T-helper 17 cell (primary cell): ENCODE data around the gene APP. TPM values are rescaled to one million over a fixed set of nuclear protein-coding genes. Genes with fewer than 3 reads are reported as not detected.

Experiments used
- ATAC-seq: fragments of 150-1000 bp; cut with Tn5 transposase; 2 replicates; pipeline ENCODE4 v1.10.0; 2021; ENCODE audit warnings: mild to moderate bottlenecking, moderate library complexity
- DNase-seq, 3 donors: peaks; one replicate each; pipeline versions ENCODE4 v3.0.0 to v3.0.0-alpha.2; 2020 to 2021
- H3K9me3 ChIP-seq: one replicate; pipeline ENCODE4 v1.7.0; 2013; ENCODE audit warnings: low read length, mild to moderate bottlenecking; ENCODE audit not compliant: control insufficient read depth, poor library complexity, severe bottlenecking
- H3K27ac Mint-ChIP-seq: one replicate; pipeline ENCODE4 v1.8.0; 2022; ENCODE audit warnings: mild to moderate bottlenecking, moderate library complexity, mixed read lengths
- H3K27me3 Mint-ChIP-seq: one replicate; pipeline ENCODE4 v1.8.0; 2022; ENCODE audit warnings: mixed read lengths
- H3K36me3 Mint-ChIP-seq: one replicate; pipeline ENCODE4 v1.8.0; 2022; ENCODE audit warnings: low read depth, mixed read lengths
- H3K4me1 Mint-ChIP-seq: one replicate; pipeline ENCODE4 v1.8.0; 2022; ENCODE audit warnings: mild to moderate bottlenecking, mixed read lengths
- H3K4me3 Mint-ChIP-seq: one replicate; pipeline ENCODE4 v1.8.0; 2022; ENCODE audit warnings: mild to moderate bottlenecking, moderate library complexity, mixed read lengths
- total RNA-seq, 4 donors: library from RNA in 2 of 4; stranded (reverse) in 2 of 4; gene quantifications; one replicate each; pipeline ENCODE4 v1.2.3 and lab custom pipeline; 2022 to 2026

APP gene
- total RNA-seq (10 to 100 TPM; 42.0 to 87.9 TPM), total RNA-seq (lab: John Stamatoyannopoulos, UW) (39.0 to 40.8 reads per million in 2 donors)

- Mint-ChIP-seq H3K4me3 (peak within 1 kb of the TSS; percentile 97), H3K27ac (peak within 1 kb of the TSS; percentile 82), H3K36me3 (no peaks in the 10 kb centered on the region), H3K4me1 (peaks cover 14% of the 10 kb centered on the region), H3K27me3 (peaks cover 11% of the 10 kb centered on the region)
- ATAC-seq (peak; percentile 91), DNase-seq (peak; percentile 76 to 94 (median 82))
- no peaks in the 10 kb centered on the region for H3K9me3 ChIP-seq
Measured at GRCh38 chr21:26170471-26171257, at the start of gene APP. Gene APP, minus strand, starts transcription at chr21:26170770. Its CDS starts 150 bp downstream, at chr21:26170620.

GRCh38 chr21:26212220-26212619 lies 41.6 kb upstream of the APP start:
- no peak overlapping the region for H3K4me3 Mint-ChIP-seq
- no peaks in the 10 kb centered on the region for H3K4me1 Mint-ChIP-seq
- DNase-seq (no peak), ATAC-seq (no peak)
- H3K36me3 Mint-ChIP-seq, result no peaks in the 10 kb centered on the region
- peaks cover 17% of the 10 kb centered on the region for H3K27me3 Mint-ChIP-seq
- H3K27ac Mint-ChIP-seq, result no peak overlapping the region
- H3K9me3 ChIP-seq, result no peaks in the 10 kb centered on the region

- ATAC-seq (no peak), DNase-seq (no peak)
- Mint-ChIP-seq H3K27ac (no peak overlapping the region), H3K4me3 (no peak overlapping the region), H3K4me1 (no peaks in the 10 kb centered on the region), H3K27me3 (peaks cover 17% of the 10 kb centered on the region), H3K36me3 (no peaks in the 10 kb centered on the region)
- H3K9me3 ChIP-seq, result no peaks in the 10 kb centered on the region
Measured at GRCh38 chr21:26210614-26211013, 40.0 kb upstream of the APP start.

- Mint-ChIP-seq H3K4me3 (no peak overlapping the region), H3K4me1 (no peaks in the 10 kb centered on the region), H3K27me3 (peaks cover 19% of the 10 kb centered on the region), H3K36me3 (no peaks in the 10 kb centered on the region), H3K27ac (no peak overlapping the region)
- DNase-seq, result no peak
- no peaks in the 10 kb centered on the region for H3K9me3 ChIP-seq
- ATAC-seq, result no peak
Measured at GRCh38 chr21:26207021-26207420, 36.5 kb upstream of the APP start.

GRCh38 chr21:26199456-26199855 lies 28.9 kb upstream of the APP start:
- no peaks in the 10 kb centered on the region for H3K4me1 Mint-ChIP-seq
- ATAC-seq (no peak), DNase-seq (no peak)
- no peaks in the 10 kb centered on the region for H3K36me3 Mint-ChIP-seq
- H3K9me3 ChIP-seq, result no peaks in the 10 kb centered on the region
- H3K27me3 Mint-ChIP-seq, result peaks cover 12% of the 10 kb centered on the region
- H3K27ac Mint-ChIP-seq, result no peak overlapping the region
- no peak overlapping the region for H3K4me3 Mint-ChIP-seq

GRCh38 chr21:26195708-26196107 lies 25.1 kb upstream of the APP start:
- H3K36me3 Mint-ChIP-seq, result no peaks in the 10 kb centered on the region
- no peak for ATAC-seq
- H3K27me3 Mint-ChIP-seq, result peaks cover 6% of the 10 kb centered on the region
- DNase-seq, result no peak
- H3K4me1 Mint-ChIP-seq, result no peaks in the 10 kb centered on the region
- H3K4me3 Mint-ChIP-seq, result no peak overlapping the region
- no peak overlapping the region for H3K27ac Mint-ChIP-seq
- H3K9me3 ChIP-seq, result no peaks in the 10 kb centered on the region

- H3K27me3 Mint-ChIP-seq, result peaks cover 6% of the 10 kb centered on the region
- ATAC-seq, result no peak
- no peak overlapping the region for H3K27ac Mint-ChIP-seq
Measured at GRCh38 chr21:26194811-26195251, 24.3 kb upstream of the APP start.

GRCh38 chr21:26194326-26194725 lies 23.8 kb upstream of the APP start:
- H3K4me3 Mint-ChIP-seq, result no peak overlapping the region
- DNase-seq, result no peak
- H3K27ac Mint-ChIP-seq, result no peak overlapping the region
- H3K9me3 ChIP-seq, result no peaks in the 10 kb centered on the region
- H3K27me3 Mint-ChIP-seq, result peaks cover 6% of the 10 kb centered on the region
- no peaks in the 10 kb centered on the region for H3K36me3 Mint-ChIP-seq
- no peaks in the 10 kb centered on the region for H3K4me1 Mint-ChIP-seq
- ATAC-seq, result no peak

More at GRCh38 chr21:26194811-26195251, 24.3 kb upstream of the APP start:
- DNase-seq, result no peak
- no peak overlapping the region for H3K4me3 Mint-ChIP-seq
- H3K36me3 Mint-ChIP-seq, result no peaks in the 10 kb centered on the region
- no peaks in the 10 kb centered on the region for H3K4me1 Mint-ChIP-seq
- no peaks in the 10 kb centered on the region for H3K9me3 ChIP-seq

GRCh38 chr21:26191609-26192008 lies 21.0 kb upstream of the APP start:
- no peak overlapping the region for H3K4me3 Mint-ChIP-seq
- H3K9me3 ChIP-seq, result no peaks in the 10 kb centered on the region
- no peak overlapping the region for H3K27ac Mint-ChIP-seq
- no peaks in the 10 kb centered on the region for H3K36me3 Mint-ChIP-seq
- no peak for DNase-seq
- ATAC-seq, result no peak
- H3K4me1 Mint-ChIP-seq, result no peaks in the 10 kb centered on the region
- no peaks in the 10 kb centered on the region for H3K27me3 Mint-ChIP-seq

GRCh38 chr21:26188422-26188821 lies 17.9 kb upstream of the APP start:
- ATAC-seq (no peak), DNase-seq (no peak)
- Mint-ChIP-seq H3K36me3 (no peaks in the 10 kb centered on the region), H3K4me1 (no peaks in the 10 kb centered on the region), H3K4me3 (no peak overlapping the region), H3K27me3 (no peaks in the 10 kb centered on the region), H3K27ac (no peak overlapping the region)
- H3K9me3 ChIP-seq, result no peaks in the 10 kb centered on the region

GRCh38 chr21:26185446-26185845 lies 14.9 kb upstream of the APP start:
- no peaks in the 10 kb centered on the region for H3K27me3 Mint-ChIP-seq
- no peaks in the 10 kb centered on the region for H3K4me1 Mint-ChIP-seq
- H3K36me3 Mint-ChIP-seq, result no peaks in the 10 kb centered on the region
- no peaks in the 10 kb centered on the region for H3K9me3 ChIP-seq
- H3K4me3 Mint-ChIP-seq, result no peak overlapping the region
- DNase-seq, result no peak
- ATAC-seq, result no peak
- no peak overlapping the region for H3K27ac Mint-ChIP-seq

GRCh38 chr21:26185021-26185420 lies 14.5 kb upstream of the APP start:
- Mint-ChIP-seq H3K27ac (no peak overlapping the region), H3K27me3 (no peaks in the 10 kb centered on the region), H3K4me1 (no peaks in the 10 kb centered on the region), H3K4me3 (no peak overlapping the region), H3K36me3 (no peaks in the 10 kb centered on the region)
- no peaks in the 10 kb centered on the region for H3K9me3 ChIP-seq
- ATAC-seq, result no peak
- DNase-seq, result no peak

GRCh38 chr21:26179501-26179900 lies 8.9 kb upstream of the APP start:
- DNase-seq, result no peak
- no peaks in the 10 kb centered on the region for H3K9me3 ChIP-seq

More at GRCh38 chr21:26179501-26179900, 8.9 kb upstream of the APP start:
- Mint-ChIP-seq H3K27me3 (peaks cover 17% of the 10 kb centered on the region), H3K27ac (no peak overlapping the region), H3K4me1 (peaks cover 2% of the 10 kb centered on the region), H3K4me3 (no peak overlapping the region), H3K36me3 (peaks cover 2% of the 10 kb centered on the region)
- no peak for ATAC-seq
